Transverse colon (tissue), 4 donors: ENCODE data around the gene CLASRP. TPM values are rescaled to one million over a fixed set of nuclear protein-coding genes. Genes with fewer than 3 reads are reported as not detected.

Source experiments
- DNase-seq: peaks from one replicate; pipeline ENCODE4 v3.0.0-alpha.2; 2019
- H3K27ac ChIP-seq, 4 donors: fragments of 200-600 bp; sonication (generic); 2 replicates each; pipeline ENCODE4 v1.5.1; 2016 to 2018; ENCODE audit warnings: inconsistent platforms in 4 of 4
- H3K27me3 ChIP-seq: fragments of 200-600 bp; sonication (generic); 2 replicates; pipeline ENCODE4 v1.5.1; 2017; ENCODE audit warnings: inconsistent platforms
- H3K36me3 ChIP-seq, 4 donors: fragments of 200-600 bp; sonication (generic); 2 replicates each; pipeline ENCODE4 v1.5.1; 2017 to 2019; ENCODE audit warnings: inconsistent platforms in 4 of 4
- H3K4me1 ChIP-seq, 4 donors: fragments of 200-600 bp; sonication (generic); 2 replicates each; pipeline ENCODE4 v1.5.1; 2017 to 2020; ENCODE audit warnings: inconsistent platforms in 4 of 4
- H3K4me3 ChIP-seq, 4 donors: fragments of 200-600 bp; sonication (generic); 1 replicate in 1 of 4; 2 replicates in 3 of 4; pipeline versions ENCODE4 v1.5.1 to v1.6.1; 2017 to 2019; ENCODE audit warnings: inconsistent platforms in 4 of 4
- H3K9me3 ChIP-seq, 2 donors: fragments of 200-600 bp; sonication (generic); 2 replicates each; pipeline ENCODE4 v1.5.1; 2017 to 2019; ENCODE audit warnings: inconsistent platforms in 2 of 2
- CTCF ChIP-seq, 5 experiments: fragments of 200-600 bp in 3 of 5; fragments of 450-650 bp in 2 of 5; sonication (generic) in 3 of 5; IDR thresholded peaks; 1 replicate in 2 of 5; 2 replicates in 3 of 5; pipeline ENCODE4 v1.5.1; 2016 to 2017; ENCODE audit warnings: antibody characterized with exemption in 5 of 5, inconsistent platforms in 3 of 5, mild to moderate bottlenecking in 2 of 5, moderate library complexity in 1 of 5
- EP300 ChIP-seq: sonication (generic); formaldehyde crosslinking; IDR thresholded peaks from one replicate; pipeline ENCODE4 v1.6.1; 2017; ENCODE audit warnings: antibody characterized with exemption, low read depth
- POLR2A ChIP-seq: fragments of 450-650 bp; IDR thresholded peaks from one replicate; pipeline ENCODE4 v1.6.1; 2016; ENCODE audit warnings: antibody characterized with exemption, mild to moderate bottlenecking, moderate library complexity
- POLR2AphosphoS5 ChIP-seq, 3 donors: sonication (generic); formaldehyde crosslinking; IDR thresholded peaks; one replicate each; pipeline ENCODE4 v1.6.1; 2016; ENCODE audit warnings: antibody characterized with exemption in 3 of 3
- WGBS, 2 donors: methylation state at CpG; one replicate each; pipeline ENCODE4 v1.1.5; 2018; ENCODE audit warnings: low coverage in 1 of 2; 5-methylcytosine and 5-hydroxymethylcytosine counted together
- in situ Hi-C, 4 donors: fragments of 200-750 bp; cut with MboI; loops; one replicate each; pipeline versions ENCODE4 v1.15.0 to v1.15.1; 2017; ENCODE audit warnings: low sequenced_read_pairs in 3 of 4, low pct_ligation_motif_present in 1 of 4, low pct_unique_long_range_greater_than_20kb in 1 of 4
- intact Hi-C: fragments of 100-400 bp; cut with DNase I; formaldehyde crosslinking; loops from one replicate; pipeline ENCODE4 v1.15.1; 2023; ENCODE audit warnings: low total_unique reads
- total RNA-seq, 4 donors: library from RNA; depleted of rRNA; stranded (reverse); fragments of >200 nt; gene quantifications; one replicate each; pipeline ENCODE4 v1.1.0, GENCODE V29; 2016

The CLASRP gene
- total RNA-seq, 4 donors from 2014 or later, result 82.6 to 382 (median 100) TPM

GRCh38 chr19:45019187-45019586, 19.7 kb upstream of the CLASRP start:
- Histone ChIP-seq H3K4me1 (peaks cover 0 to 4% (median 0%) of the 10 kb centered on the region in 4 donors), H3K9me3 (no peaks in the 10 kb centered on the region), H3K4me3 (no peak overlapping the region), H3K27me3 (no peaks in the 10 kb centered on the region), H3K27ac (no peak overlapping the region), H3K36me3 (peaks cover 0 to under 1% (median 0%) of the 10 kb centered on the region in 4 donors)
- in situ Hi-C loops (no loop called here), intact Hi-C loops (no loop called here)
- DNase-seq, result no peak
- TF ChIP-seq CTCF (IDR thresholded peaks at IDR 0.05) (no peak), POLR2A (no peak), POLR2AphosphoS5 (IDR thresholded peaks at IDR 0.05) (no peak), EP300 (no peak)
- 93 to 100% methylated on average over 1 to 2 of the region's 2 CpGs for WGBS, 2 donors

- no peak for DNase-seq
- Histone ChIP-seq H3K4me1 (peaks cover 0 to 4% (median 0%) of the 10 kb centered on the region in 4 donors), H3K4me3 (no peak overlapping the region), H3K27ac (no peak overlapping the region), H3K9me3 (no peaks in the 10 kb centered on the region), H3K27me3 (no peaks in the 10 kb centered on the region), H3K36me3 (no peaks in the 10 kb centered on the region)
- in situ Hi-C loops, result no loop called here
- 75 to 94% methylated on average over 2 to 3 of the region's 3 CpGs for WGBS, 2 donors
- TF ChIP-seq POLR2A, result no peak
- no peak for TF ChIP-seq POLR2AphosphoS5 (IDR thresholded peaks at IDR 0.05)
- TF ChIP-seq EP300, result no peak
- intact Hi-C loops, result no loop called here
These were observed 18.8 kb upstream of the CLASRP start for GRCh38 chr19:45020071-45020470.

- H3K27me3 ChIP-seq, result no peaks in the 10 kb centered on the region
- 92 to 100% methylated on average over 1 to 14 of the region's 14 CpGs for WGBS, 2 donors
- peaks cover 0 to 2% (median 0%) of the 10 kb centered on the region in 4 donors for H3K4me1 ChIP-seq
- no peak overlapping the region for H3K27ac ChIP-seq
- no peak for DNase-seq
- TF ChIP-seq CTCF (IDR thresholded peaks at IDR 0.05) (no peak), POLR2A (no peak)
- no peaks in the 10 kb centered on the region for H3K9me3 ChIP-seq
- intact Hi-C loops, result no loop called here
- H3K4me3 ChIP-seq, result no peak overlapping the region
- in situ Hi-C loops, result no loop called here
- peaks cover 0 to 11% (median 0%) of the 10 kb centered on the region in 4 donors for H3K36me3 ChIP-seq
These were observed 16.9 kb upstream of the CLASRP start for GRCh38 chr19:45021971-45022370.

- Histone ChIP-seq H3K9me3 (no peaks in the 10 kb centered on the region), H3K4me3 (no peak overlapping the region), H3K27me3 (no peaks in the 10 kb centered on the region), H3K4me1 (no peaks in the 10 kb centered on the region), H3K36me3 (peaks cover 0 to 20% (median 0%) of the 10 kb centered on the region in 4 donors), H3K27ac (no peak overlapping the region)
- in situ Hi-C loops, result no loop called here
- no peak for TF ChIP-seq CTCF (IDR thresholded peaks at IDR 0.05)
- 89 to 100% methylated on average over 3 to 4 of the region's 4 CpGs for WGBS, 2 donors
- no peak for DNase-seq
- intact Hi-C loops, result no loop called here
These were observed 15.8 kb upstream of the CLASRP start for GRCh38 chr19:45023048-45023447.

- no peaks in the 10 kb centered on the region for H3K27me3 ChIP-seq
- H3K27ac ChIP-seq, result no peak overlapping the region
- no peak for TF ChIP-seq CTCF (IDR thresholded peaks at IDR 0.05)
- TF ChIP-seq POLR2AphosphoS5 (IDR thresholded peaks at IDR 0.05), result no peak
- no peak for TF ChIP-seq EP300
- TF ChIP-seq POLR2A, result no peak
- H3K9me3 ChIP-seq, result no peaks in the 10 kb centered on the region
- H3K4me3 ChIP-seq, result no peak overlapping the region
- intact Hi-C loops, result no loop called here
- no peak for DNase-seq
- H3K4me1 ChIP-seq, result no peaks in the 10 kb centered on the region
- WGBS, 2 donors, result 82 to 92% methylated on average over 5 to 9 of the region's 9 CpGs
- in situ Hi-C loops, result no loop called here
- peaks cover 0 to 42% (median 0%) of the 10 kb centered on the region in 4 donors for H3K36me3 ChIP-seq
These were observed 13.6 kb upstream of the CLASRP start for GRCh38 chr19:45025264-45025663.
